A549 (cell line): ENCODE results near the gene YAE1.

ENCODE experiments used
- BHLHE40 ChIP-seq: IDR thresholded peaks from 2 replicates; pipeline ENCODE4 v1.6.1; 2012; ENCODE audit warnings: low read depth, low read length, inconsistent platforms
- EHMT2 ChIP-seq: fragments of 200-600 bp; sonication (generic); IDR thresholded peaks from 2 replicates; pipeline ENCODE4 v1.6.1; 2016; ENCODE audit warnings: antibody characterized with exemption, low read depth, mild to moderate bottlenecking, moderate library complexity
- ELK1 ChIP-seq: fragments of 150-350 bp; IDR thresholded peaks from 2 replicates; pipeline ENCODE4 v1.6.1; 2014; ENCODE audit warnings: low read depth, mild to moderate bottlenecking, low read length
- EP300 ChIP-seq, 2 experiments: fragments of >200 bp; sonication (Bioruptor Twin); formaldehyde crosslinking; IDR thresholded peaks; 2 replicates in 1 of 2; 3 replicates in 1 of 2; pipeline ENCODE4 v1.6.1; 2016 to 2017
- HDAC2 ChIP-seq: fragments of 200-600 bp; sonication (generic); IDR thresholded peaks from 2 replicates; pipeline ENCODE4 v1.6.1; 2016
- JUNB ChIP-seq: fragments of >200 bp; sonication (Bioruptor Twin); formaldehyde crosslinking; IDR thresholded peaks from 2 replicates; pipeline ENCODE4 v1.6.1; 2016
- POLR2A ChIP-seq: IDR thresholded peaks from 2 replicates; pipeline ENCODE4 v1.6.1; 2012; ENCODE audit warnings: mild to moderate bottlenecking, low read length
- RARB ChIP-seq: fragments of 250-450 bp; sonication (Bioruptor Pico); IDR thresholded peaks from 2 replicates; pipeline ENCODE4 v1.8.0; 2021; ENCODE audit warnings: mild to moderate bottlenecking, moderate library complexity
- RCOR1 ChIP-seq: fragments of 150-350 bp; IDR thresholded peaks from 2 replicates; pipeline ENCODE4 v1.6.1; 2014; ENCODE audit warnings: antibody characterized with exemption, low read length, low read depth
- RNF2 ChIP-seq: fragments of 200-600 bp; sonication (generic); IDR thresholded peaks from 2 replicates; pipeline ENCODE4 v1.6.1; 2016; ENCODE audit warnings: low read depth, mild to moderate bottlenecking, antibody characterized with exemption, moderate library complexity, borderline replicate concordance
- TF ChIP-seq, protein P1 (sequence below): fragments of >200 bp; sonication (Bioruptor Twin); formaldehyde crosslinking; IDR thresholded peaks from 3 replicates; pipeline ENCODE4 v1.5.1; 2016
- TF ChIP-seq, protein P2 (sequence below): fragments of >200 bp; sonication (Bioruptor Twin); formaldehyde crosslinking; IDR thresholded peaks from 3 replicates; pipeline ENCODE4 v1.6.1; 2016

- no peak for TF ChIP-seq BHLHE40
- TF ChIP-seq, protein P1, sequence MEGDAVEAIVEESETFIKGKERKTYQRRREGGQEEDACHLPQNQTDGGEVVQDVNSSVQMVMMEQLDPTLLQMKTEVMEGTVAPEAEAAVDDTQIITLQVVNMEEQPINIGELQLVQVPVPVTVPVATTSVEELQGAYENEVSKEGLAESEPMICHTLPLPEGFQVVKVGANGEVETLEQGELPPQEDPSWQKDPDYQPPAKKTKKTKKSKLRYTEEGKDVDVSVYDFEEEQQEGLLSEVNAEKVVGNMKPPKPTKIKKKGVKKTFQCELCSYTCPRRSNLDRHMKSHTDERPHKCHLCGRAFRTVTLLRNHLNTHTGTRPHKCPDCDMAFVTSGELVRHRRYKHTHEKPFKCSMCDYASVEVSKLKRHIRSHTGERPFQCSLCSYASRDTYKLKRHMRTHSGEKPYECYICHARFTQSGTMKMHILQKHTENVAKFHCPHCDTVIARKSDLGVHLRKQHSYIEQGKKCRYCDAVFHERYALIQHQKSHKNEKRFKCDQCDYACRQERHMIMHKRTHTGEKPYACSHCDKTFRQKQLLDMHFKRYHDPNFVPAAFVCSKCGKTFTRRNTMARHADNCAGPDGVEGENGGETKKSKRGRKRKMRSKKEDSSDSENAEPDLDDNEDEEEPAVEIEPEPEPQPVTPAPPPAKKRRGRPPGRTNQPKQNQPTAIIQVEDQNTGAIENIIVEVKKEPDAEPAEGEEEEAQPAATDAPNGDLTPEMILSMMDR, result no peak
- TF ChIP-seq, protein P2, sequence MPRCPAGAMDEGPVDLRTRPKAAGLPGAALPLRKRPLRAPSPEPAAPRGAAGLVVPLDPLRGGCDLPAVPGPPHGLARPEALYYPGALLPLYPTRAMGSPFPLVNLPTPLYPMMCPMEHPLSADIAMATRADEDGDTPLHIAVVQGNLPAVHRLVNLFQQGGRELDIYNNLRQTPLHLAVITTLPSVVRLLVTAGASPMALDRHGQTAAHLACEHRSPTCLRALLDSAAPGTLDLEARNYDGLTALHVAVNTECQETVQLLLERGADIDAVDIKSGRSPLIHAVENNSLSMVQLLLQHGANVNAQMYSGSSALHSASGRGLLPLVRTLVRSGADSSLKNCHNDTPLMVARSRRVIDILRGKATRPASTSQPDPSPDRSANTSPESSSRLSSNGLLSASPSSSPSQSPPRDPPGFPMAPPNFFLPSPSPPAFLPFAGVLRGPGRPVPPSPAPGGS, result no peak
- no peak for TF ChIP-seq EHMT2
- TF ChIP-seq POLR2A, result no peak
- no peak for TF ChIP-seq RCOR1
- TF ChIP-seq EP300 (IDR thresholded peaks at IDR 0.05), result no peak
- no peak for TF ChIP-seq JUNB
- TF ChIP-seq HDAC2, result no peak
- TF ChIP-seq RNF2, result no peak
- TF ChIP-seq RARB, result no peak
- TF ChIP-seq ELK1, result no peak
Measured at GRCh38 chr7:39541511-39541910, 24.7 kb upstream of the YAE1 start.
